Lower leg skin (tissue), 3 donors: ENCODE data around the gene TMEM87B.

Experiments used
- POLR2A ChIP-seq, 2 donors: fragments of 450-650 bp; IDR thresholded peaks; one replicate each; pipeline ENCODE4 v1.6.1; 2016 to 2017; ENCODE audit warnings: antibody characterized with exemption in 2 of 2, mild to moderate bottlenecking in 1 of 2, moderate library complexity in 1 of 2
- TF ChIP-seq, protein P1 (sequence below), 3 donors: fragments of 450-650 bp; IDR thresholded peaks; one replicate each; pipeline ENCODE4 v1.5.1; 2016; ENCODE audit warnings: antibody characterized with exemption in 3 of 3, mild to moderate bottlenecking in 3 of 3, moderate library complexity in 2 of 3

DNA sequence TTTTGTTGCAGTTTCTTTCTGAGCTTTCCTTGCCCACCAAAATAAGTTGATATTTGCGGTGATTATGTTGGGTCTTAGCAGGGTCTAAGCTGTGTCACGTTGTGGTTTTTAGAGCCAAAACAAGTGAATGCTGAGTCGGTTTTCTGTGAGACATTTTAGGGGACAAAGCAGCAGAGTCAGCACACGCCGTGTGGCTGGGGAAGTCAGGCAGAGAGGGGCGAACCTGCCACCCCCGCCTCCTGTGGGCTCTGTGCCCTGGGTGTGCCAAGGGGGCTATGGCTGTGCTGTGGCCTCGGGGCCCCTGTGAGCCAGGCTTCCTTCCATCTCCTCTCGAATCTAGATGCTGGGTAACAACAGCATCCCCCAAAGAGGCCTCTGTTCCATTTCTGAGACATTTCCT lies 30.8 kb upstream of the TMEM87B start:
- TF ChIP-seq POLR2A (IDR thresholded peaks at IDR 0.05): no peak
- TF ChIP-seq, protein P1, sequence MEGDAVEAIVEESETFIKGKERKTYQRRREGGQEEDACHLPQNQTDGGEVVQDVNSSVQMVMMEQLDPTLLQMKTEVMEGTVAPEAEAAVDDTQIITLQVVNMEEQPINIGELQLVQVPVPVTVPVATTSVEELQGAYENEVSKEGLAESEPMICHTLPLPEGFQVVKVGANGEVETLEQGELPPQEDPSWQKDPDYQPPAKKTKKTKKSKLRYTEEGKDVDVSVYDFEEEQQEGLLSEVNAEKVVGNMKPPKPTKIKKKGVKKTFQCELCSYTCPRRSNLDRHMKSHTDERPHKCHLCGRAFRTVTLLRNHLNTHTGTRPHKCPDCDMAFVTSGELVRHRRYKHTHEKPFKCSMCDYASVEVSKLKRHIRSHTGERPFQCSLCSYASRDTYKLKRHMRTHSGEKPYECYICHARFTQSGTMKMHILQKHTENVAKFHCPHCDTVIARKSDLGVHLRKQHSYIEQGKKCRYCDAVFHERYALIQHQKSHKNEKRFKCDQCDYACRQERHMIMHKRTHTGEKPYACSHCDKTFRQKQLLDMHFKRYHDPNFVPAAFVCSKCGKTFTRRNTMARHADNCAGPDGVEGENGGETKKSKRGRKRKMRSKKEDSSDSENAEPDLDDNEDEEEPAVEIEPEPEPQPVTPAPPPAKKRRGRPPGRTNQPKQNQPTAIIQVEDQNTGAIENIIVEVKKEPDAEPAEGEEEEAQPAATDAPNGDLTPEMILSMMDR (IDR thresholded peaks at IDR 0.05): no peak
